H9 (cell line): ENCODE results near the gene SEMA3C. TPM values are rescaled to one million over a fixed set of nuclear protein-coding genes. Genes with fewer than 3 reads are reported as not detected.

ENCODE experiments used
- DNase-seq: peaks from one replicate; pipeline ENCODE4 v3.0.0-alpha.2; 2017
- H2AFZ ChIP-seq: one replicate; pipeline ENCODE4 v1.6.1; 2013; ENCODE audit warnings: mild to moderate bottlenecking, low read length, control low read depth, moderate library complexity
- H2AK5ac ChIP-seq: 2 replicates; pipeline ENCODE4 v1.6.1; 2013; ENCODE audit warnings: low read length, control low read depth, mixed read lengths; ENCODE audit not compliant: insufficient read length
- H2BK120ac ChIP-seq: one replicate; pipeline ENCODE4 v1.6.1; 2013; ENCODE audit warnings: low read depth, mild to moderate bottlenecking, low read length, control low read depth, inconsistent platforms; ENCODE audit not compliant: poor library complexity, severe bottlenecking
- H2BK12ac ChIP-seq: 2 replicates; pipeline ENCODE4 v1.6.1; 2013; ENCODE audit warnings: low read length, control low read depth, mixed read lengths, low read depth; ENCODE audit not compliant: insufficient read length
- H2BK15ac ChIP-seq: 2 replicates; pipeline ENCODE4 v1.6.1; 2013; ENCODE audit warnings: low read depth, low read length, control low read depth
- H2BK20ac ChIP-seq: one replicate; pipeline ENCODE4 v1.6.1; 2013; ENCODE audit warnings: low read depth, mild to moderate bottlenecking, low read length, control low read depth, inconsistent platforms; ENCODE audit not compliant: poor library complexity, severe bottlenecking
- H2BK5ac ChIP-seq: 2 replicates; pipeline ENCODE4 v1.6.1; 2013; ENCODE audit warnings: low read length, control low read depth, mixed read lengths; ENCODE audit not compliant: insufficient read length
- H3K14ac ChIP-seq: 2 replicates; pipeline ENCODE4 v1.6.1; 2013; ENCODE audit warnings: low read length, control low read depth; ENCODE audit not compliant: insufficient read depth
- H3K18ac ChIP-seq: 2 replicates; pipeline ENCODE4 v1.6.1; 2013; ENCODE audit warnings: low read depth, mild to moderate bottlenecking, mixed read lengths, low read length, control low read depth; ENCODE audit not compliant: insufficient read length
- H3K23ac ChIP-seq: 2 replicates; pipeline ENCODE4 v1.6.1; 2013; ENCODE audit warnings: low read length, control low read depth, mixed read lengths, low read depth; ENCODE audit not compliant: insufficient read length
- H3K23me2 ChIP-seq: 2 replicates; pipeline ENCODE4 v1.6.1; 2013; ENCODE audit warnings: low read depth, mild to moderate bottlenecking, mixed read lengths, low read length, control low read depth; ENCODE audit not compliant: insufficient read length, poor library complexity, severe bottlenecking
- H3K27ac ChIP-seq: 2 replicates; pipeline ENCODE4 v1.5.1; 2013; ENCODE audit warnings: low read length, control low read depth, mixed read lengths, low read depth; ENCODE audit not compliant: insufficient read length
- H3K27me3 ChIP-seq: 2 replicates; pipeline ENCODE4 v1.6.1; 2013; ENCODE audit warnings: low read length, control low read depth, inconsistent platforms; ENCODE audit not compliant: insufficient read depth
- H3K4ac ChIP-seq: 2 replicates; pipeline ENCODE4 v1.6.1; 2013; ENCODE audit warnings: low read depth, mild to moderate bottlenecking, control low read depth, inconsistent platforms, low read length, moderate library complexity
- H3K4me1 ChIP-seq: 2 replicates; pipeline ENCODE4 v1.6.1; 2013; ENCODE audit warnings: low read length, control low read depth, inconsistent platforms; ENCODE audit not compliant: insufficient read depth
- H3K4me2 ChIP-seq: 2 replicates; pipeline ENCODE4 v1.6.1; 2013; ENCODE audit warnings: low read length, control low read depth, mixed read lengths; ENCODE audit not compliant: insufficient read length, insufficient read depth
- H3K56ac ChIP-seq: 2 replicates; pipeline ENCODE4 v1.6.1; 2013; ENCODE audit warnings: low read depth, mild to moderate bottlenecking, mixed read lengths, low read length, control low read depth; ENCODE audit not compliant: insufficient read length
- H3K79me1 ChIP-seq: 2 replicates; pipeline ENCODE4 v1.6.1; 2013; ENCODE audit warnings: low read depth, mild to moderate bottlenecking, moderate library complexity, low read length, control low read depth, inconsistent platforms; ENCODE audit not compliant: insufficient read depth, poor library complexity, severe bottlenecking
- H3K79me2 ChIP-seq: 2 replicates; pipeline ENCODE4 v1.6.1; 2013; ENCODE audit warnings: low read length, control low read depth, inconsistent platforms; ENCODE audit not compliant: insufficient read depth
- H3K9ac ChIP-seq: 2 replicates; pipeline ENCODE4 v1.6.1; 2013; ENCODE audit warnings: low read length, control low read depth, mixed read lengths; ENCODE audit not compliant: insufficient read length; ENCODE audit errors: extremely low read depth
- H3K9me3 ChIP-seq: one replicate; pipeline ENCODE4 v1.6.1; 2013; ENCODE audit warnings: low read depth, low read length, inconsistent platforms; ENCODE audit not compliant: control insufficient read depth
- H3T11ph ChIP-seq: one replicate; pipeline ENCODE4 v1.6.1; 2013; ENCODE audit warnings: mild to moderate bottlenecking, low read length, control low read depth, inconsistent platforms
- H4K20me1 ChIP-seq: one replicate; pipeline ENCODE4 v1.6.1; 2013; ENCODE audit not compliant: control insufficient read depth, insufficient read length, insufficient read depth
- H4K5ac ChIP-seq: 2 replicates; pipeline ENCODE4 v1.6.1; 2013; ENCODE audit warnings: low read depth, mild to moderate bottlenecking, mixed read lengths, low read length, control low read depth; ENCODE audit not compliant: insufficient read length
- H4K8ac ChIP-seq: replicated peaks from 2 replicates; pipeline ENCODE4 v1.6.1; 2013; ENCODE audit warnings: low read length, control low read depth, mixed read lengths, low read depth; ENCODE audit not compliant: insufficient read length
- H4K91ac ChIP-seq: 2 replicates; pipeline ENCODE4 v1.6.1; 2013; ENCODE audit warnings: low read depth, mild to moderate bottlenecking, moderate library complexity, mixed read lengths, low read length, control low read depth; ENCODE audit not compliant: insufficient read length
- H3K27ac Mint-ChIP-seq, 3 experiments: 2 replicates in 2 of 3; 3 replicates in 1 of 3; pipeline ENCODE4 v1.8.0; 2020 to 2021; ENCODE audit warnings: mixed read lengths in 3 of 3, mild to moderate bottlenecking in 1 of 3, moderate library complexity in 1 of 3
- H3K27me3 Mint-ChIP-seq: 2 replicates; pipeline ENCODE4 v1.8.0; 2021; ENCODE audit warnings: low read depth, mild to moderate bottlenecking, moderate library complexity, mixed read lengths
- H3K36me3 Mint-ChIP-seq, 3 experiments: 2 replicates in 2 of 3; 3 replicates in 1 of 3; pipeline ENCODE4 v1.8.0; 2020 to 2021; ENCODE audit warnings: low read depth in 3 of 3, mixed read lengths in 3 of 3; ENCODE audit not compliant: insufficient read depth in 1 of 3
- H3K4me1 Mint-ChIP-seq, 2 experiments: 2 replicates each; pipeline ENCODE4 v1.8.0; 2020; ENCODE audit warnings: mixed read lengths in 2 of 2
- H3K4me3 Mint-ChIP-seq, 2 experiments: 2 replicates in 1 of 2; 3 replicates in 1 of 2; pipeline ENCODE4 v1.8.0; 2020 to 2021; ENCODE audit warnings: mild to moderate bottlenecking in 2 of 2, mixed read lengths in 2 of 2, moderate library complexity in 1 of 2
- H3K9me3 Mint-ChIP-seq, 2 experiments: 2 replicates in 1 of 2; 3 replicates in 1 of 2; pipeline ENCODE4 v1.8.0; 2020; ENCODE audit warnings: mild to moderate bottlenecking in 2 of 2, mixed read lengths in 2 of 2, moderate library complexity in 1 of 2
- WGBS: extraction: QIAGEN DNeasy Blood & Tissue Kit; methylation state at CpG from one replicate; pipeline ENCODE4 v1.1.7; 2013; ENCODE audit warnings: missing lambda C conversion rate, low lambda C conversion rate, mixed read lengths; ENCODE audit not compliant: insufficient read length; ENCODE audit errors: extremely low coverage; 5-methylcytosine and 5-hydroxymethylcytosine counted together
- total RNA-seq: library from RNA; stranded (reverse); gene quantifications from 2 replicates; pipeline ENCODE4 v1.2.1, GENCODE V29; 2021
- TF ChIP-seq, protein P1 (sequence below): fragments of 200-600 bp; sonication (generic); conservative IDR thresholded peaks from 3 replicates; pipeline ENCODE4 v1.8.0; 2021; ENCODE audit warnings: antibody characterized with exemption, mild to moderate bottlenecking

SEMA3C gene
- total RNA-seq, 1 experiment from 2014 or later, result 1.6 TPM

DNA sequence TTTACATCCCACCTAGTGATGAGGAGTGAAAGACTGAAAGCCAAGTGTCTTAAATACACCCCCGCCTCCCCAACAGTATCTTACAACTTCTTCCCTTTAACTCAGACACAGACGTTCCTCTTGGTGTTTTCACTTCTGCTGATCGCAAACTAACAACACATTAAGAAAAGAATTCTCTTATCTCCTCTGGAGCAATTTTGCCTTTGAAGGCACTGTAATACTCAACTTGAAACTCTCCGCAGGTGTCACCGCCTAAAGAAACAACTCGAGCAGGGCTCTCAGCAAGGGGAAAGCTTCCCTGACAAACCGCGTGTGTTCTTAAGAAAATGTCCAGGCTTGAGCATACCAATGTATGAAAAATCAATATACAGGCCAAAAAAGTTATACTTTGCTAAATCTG, 452 bp downstream of the SEMA3C start:
- no peak overlapping the region for H4K5ac ChIP-seq
- Mint-ChIP-seq H3K27me3 (peaks cover 29% of the 10 kb centered on the region), H3K4me3 (peak overlapping the region; percentile 69 to 85), H3K4me1 (peaks cover 28 to 36% of the 10 kb centered on the region in 2 experiments), H3K9me3 (no peaks in the 10 kb centered on the region), H3K27ac (peak overlapping the region in 2 of 3 experiments; percentile 3 to 63; a peak in 5 of 7 replicates), H3K36me3 (no peaks in the 10 kb centered on the region)
- TF ChIP-seq, protein P1, sequence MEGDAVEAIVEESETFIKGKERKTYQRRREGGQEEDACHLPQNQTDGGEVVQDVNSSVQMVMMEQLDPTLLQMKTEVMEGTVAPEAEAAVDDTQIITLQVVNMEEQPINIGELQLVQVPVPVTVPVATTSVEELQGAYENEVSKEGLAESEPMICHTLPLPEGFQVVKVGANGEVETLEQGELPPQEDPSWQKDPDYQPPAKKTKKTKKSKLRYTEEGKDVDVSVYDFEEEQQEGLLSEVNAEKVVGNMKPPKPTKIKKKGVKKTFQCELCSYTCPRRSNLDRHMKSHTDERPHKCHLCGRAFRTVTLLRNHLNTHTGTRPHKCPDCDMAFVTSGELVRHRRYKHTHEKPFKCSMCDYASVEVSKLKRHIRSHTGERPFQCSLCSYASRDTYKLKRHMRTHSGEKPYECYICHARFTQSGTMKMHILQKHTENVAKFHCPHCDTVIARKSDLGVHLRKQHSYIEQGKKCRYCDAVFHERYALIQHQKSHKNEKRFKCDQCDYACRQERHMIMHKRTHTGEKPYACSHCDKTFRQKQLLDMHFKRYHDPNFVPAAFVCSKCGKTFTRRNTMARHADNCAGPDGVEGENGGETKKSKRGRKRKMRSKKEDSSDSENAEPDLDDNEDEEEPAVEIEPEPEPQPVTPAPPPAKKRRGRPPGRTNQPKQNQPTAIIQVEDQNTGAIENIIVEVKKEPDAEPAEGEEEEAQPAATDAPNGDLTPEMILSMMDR, result no peak
- no peak overlapping the region for H3K4ac ChIP-seq
- no peak overlapping the region for H2BK20ac ChIP-seq
- H3K23me2 ChIP-seq, result no peaks in the 10 kb centered on the region
- H3K18ac ChIP-seq, result no peak overlapping the region
- H3K4me1 ChIP-seq, result no peaks in the 10 kb centered on the region
- H3K9me3 ChIP-seq, result no peaks in the 10 kb centered on the region
- peak; percentile 31 for DNase-seq
- no peaks in the 10 kb centered on the region for H3K79me2 ChIP-seq
- H2BK12ac ChIP-seq, result no peak overlapping the region
- H3K14ac ChIP-seq, result no peak overlapping the region
- no peak overlapping the region for H2AFZ ChIP-seq
- H2AK5ac ChIP-seq, result no peak overlapping the region
- H2BK5ac ChIP-seq, result no peak overlapping the region
- WGBS, result no CpG with 5 or more reads among the region's 8 CpGs
- peak overlapping the region; percentile 16 for H3K9ac ChIP-seq
- no peaks in the 10 kb centered on the region for H3K27me3 ChIP-seq
- no peak overlapping the region for H2BK15ac ChIP-seq
- no peak overlapping the region for H3T11ph ChIP-seq
- no peaks in the 10 kb centered on the region for H3K79me1 ChIP-seq
- no peak overlapping the region for H3K23ac ChIP-seq
- no peak overlapping the region for H4K91ac ChIP-seq
- H3K27ac ChIP-seq, result no peak overlapping the region
- no peak overlapping the region for H4K8ac ChIP-seq
- no peak overlapping the region for H3K56ac ChIP-seq
- no peak overlapping the region for H2BK120ac ChIP-seq
- H4K20me1 ChIP-seq, result no peaks in the 10 kb centered on the region
- peak overlapping the region; percentile 64 for H3K4me2 ChIP-seq
